GM21786 (cell line): ENCODE data around the gene ARHGAP26.

Experiments
- ATAC-seq: cut with Tn5 transposase; IDR thresholded peaks from one replicate; pipeline ENCODE4 v1.9.1; 2021; ENCODE audit not compliant: unreplicated experiment

The ARHGAP26 gene

GRCh38 chr5:142871363-142872193 lies 101.4 kb downstream of the ARHGAP26 start:
- ATAC-seq: no peak

GRCh38 chr5:142872217-142872616 lies 102.0 kb downstream of the ARHGAP26 start:
- ATAC-seq: no peak

DNA sequence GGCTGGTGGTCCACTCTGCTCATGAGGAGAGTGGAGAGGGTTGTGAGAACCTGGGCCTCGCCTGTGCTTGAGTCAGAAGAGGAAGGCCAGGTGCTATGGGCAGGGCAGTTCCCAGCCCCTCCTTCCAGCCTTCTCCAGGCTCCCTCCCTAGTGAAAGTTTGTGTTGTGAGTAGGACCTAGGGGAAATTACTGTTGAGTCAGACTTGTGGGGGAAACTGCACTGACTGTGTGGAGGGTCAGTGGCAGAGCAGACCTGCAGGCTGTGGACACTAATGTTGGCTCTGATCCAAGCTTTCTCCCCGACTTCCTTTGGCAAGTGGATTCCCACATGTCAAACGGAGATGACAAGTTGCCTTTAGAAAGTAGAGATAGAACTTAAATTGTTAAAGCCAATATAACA lies 102.6 kb downstream of the ARHGAP26 start:
- ATAC-seq: no peak

GRCh38 chr5:142873831-142874230 lies 103.7 kb downstream of the ARHGAP26 start:
- no peak for ATAC-seq

- no peak for ATAC-seq
Measured at GRCh38 chr5:142874540-142874939, 104.4 kb downstream of the ARHGAP26 start.

DNA sequence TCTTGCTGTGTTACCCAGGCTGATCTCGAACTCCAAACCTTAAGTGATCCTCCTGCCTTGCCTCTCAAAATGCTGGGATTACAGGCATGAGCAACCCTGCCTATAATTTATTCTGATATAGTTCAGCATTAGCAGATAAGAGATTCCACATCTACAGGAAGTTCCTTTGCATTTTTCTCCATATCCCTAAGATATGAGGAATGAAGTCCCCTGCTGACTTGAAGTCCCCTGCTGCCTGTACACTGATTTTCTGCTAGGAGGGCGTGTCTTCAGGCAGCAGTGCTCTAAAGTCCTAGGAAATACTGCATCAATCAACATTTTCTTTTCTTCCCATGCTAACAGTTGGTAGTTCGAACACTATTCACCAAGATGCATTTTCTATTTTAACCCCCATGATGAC lies 105.8 kb downstream of the ARHGAP26 start:
- ATAC-seq: no peak

- no peak for ATAC-seq
Measured at GRCh38 chr5:142876817-142877216, 106.6 kb downstream of the ARHGAP26 start.

DNA sequence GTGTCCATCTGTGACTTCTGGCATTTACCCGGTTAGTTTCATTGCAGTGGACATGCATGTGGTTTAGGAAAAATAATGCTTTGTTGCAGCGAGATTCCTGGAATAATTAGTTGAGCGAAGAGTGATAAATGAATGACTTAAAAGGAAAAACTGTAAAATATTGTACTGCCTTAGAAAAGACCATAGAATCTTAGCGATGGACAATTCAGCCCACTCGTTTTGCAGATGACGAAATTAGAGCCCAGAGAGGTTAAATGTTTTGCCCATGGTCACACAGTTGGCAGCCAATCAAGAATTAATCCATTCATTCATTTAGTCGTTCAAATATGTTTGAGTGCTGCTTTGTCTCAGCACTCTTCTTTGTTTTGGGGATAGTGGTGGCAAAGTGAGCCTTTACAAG lies 107.9 kb downstream of the ARHGAP26 start:
- ATAC-seq: no peak

- no peak for ATAC-seq
Measured at GRCh38 chr5:142878638-142879037, 108.5 kb downstream of the ARHGAP26 start.

- ATAC-seq: no peak
Measured at GRCh38 chr5:142881076-142881783, 111.1 kb downstream of the ARHGAP26 start.

DNA sequence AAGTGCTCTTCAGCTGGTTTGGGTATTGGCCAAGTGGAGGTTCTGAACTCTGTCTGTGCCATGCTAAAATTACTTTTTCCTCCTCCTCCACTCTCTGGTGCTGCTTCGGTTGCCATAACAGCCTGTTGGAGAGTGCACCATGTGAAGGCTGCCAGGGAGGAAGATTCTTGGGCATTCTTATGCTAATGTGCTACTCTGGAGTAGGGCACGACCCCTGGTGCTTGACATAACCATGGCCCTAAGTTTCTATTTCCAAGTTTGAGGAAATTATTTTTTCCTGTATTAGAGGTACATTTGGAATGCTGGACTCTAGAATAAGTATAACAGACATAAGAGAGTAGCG lies 111.6 kb downstream of the ARHGAP26 start:
- ATAC-seq: no peak

GRCh38 chr5:142883025-142883424 lies 112.8 kb downstream of the ARHGAP26 start:
- ATAC-seq: no peak

GRCh38 chr5:142883438-142883837 lies 113.3 kb downstream of the ARHGAP26 start:
- no peak for ATAC-seq

DNA sequence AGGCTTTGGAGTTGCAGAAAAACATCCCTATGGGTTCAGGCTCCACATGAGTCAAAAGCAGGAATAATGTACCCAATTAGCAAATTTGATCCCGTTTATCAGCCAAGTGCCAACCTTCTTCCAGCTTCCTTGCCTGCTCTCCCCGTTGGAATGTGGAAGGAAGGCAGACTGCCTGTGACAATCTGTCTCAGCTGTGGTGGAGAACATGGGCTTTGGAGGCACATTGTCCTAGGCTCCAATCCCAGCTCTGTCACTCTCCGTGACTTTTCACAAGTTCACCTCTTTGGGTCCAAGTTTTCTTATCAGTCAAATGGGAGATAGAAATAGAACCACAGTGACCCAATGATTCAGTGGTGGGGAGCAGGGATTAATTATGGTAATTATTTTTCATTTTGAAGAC lies 113.9 kb downstream of the ARHGAP26 start:
- no peak for ATAC-seq

GRCh38 chr5:142886211-142886610 lies 116.0 kb downstream of the ARHGAP26 start:
- no peak for ATAC-seq

DNA sequence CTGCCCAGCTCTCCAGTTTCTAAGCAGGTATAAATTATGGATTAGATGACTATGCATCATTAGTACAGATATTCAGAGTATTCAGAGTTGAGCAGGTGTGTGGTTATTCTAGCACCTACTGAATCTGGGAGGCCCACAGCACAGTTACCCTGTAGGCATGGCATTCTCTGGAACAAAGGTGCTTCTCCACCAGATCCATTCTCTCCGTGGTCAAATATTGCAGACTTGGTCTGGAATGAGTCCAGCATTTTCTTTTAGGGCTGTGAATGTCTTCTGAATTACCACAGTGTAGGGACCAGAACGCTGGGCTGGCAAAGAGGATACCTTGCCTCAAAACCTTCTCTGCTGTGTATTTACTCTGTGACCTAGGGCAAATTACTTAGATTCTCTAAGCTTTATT lies 116.8 kb downstream of the ARHGAP26 start:
- no peak for ATAC-seq

DNA sequence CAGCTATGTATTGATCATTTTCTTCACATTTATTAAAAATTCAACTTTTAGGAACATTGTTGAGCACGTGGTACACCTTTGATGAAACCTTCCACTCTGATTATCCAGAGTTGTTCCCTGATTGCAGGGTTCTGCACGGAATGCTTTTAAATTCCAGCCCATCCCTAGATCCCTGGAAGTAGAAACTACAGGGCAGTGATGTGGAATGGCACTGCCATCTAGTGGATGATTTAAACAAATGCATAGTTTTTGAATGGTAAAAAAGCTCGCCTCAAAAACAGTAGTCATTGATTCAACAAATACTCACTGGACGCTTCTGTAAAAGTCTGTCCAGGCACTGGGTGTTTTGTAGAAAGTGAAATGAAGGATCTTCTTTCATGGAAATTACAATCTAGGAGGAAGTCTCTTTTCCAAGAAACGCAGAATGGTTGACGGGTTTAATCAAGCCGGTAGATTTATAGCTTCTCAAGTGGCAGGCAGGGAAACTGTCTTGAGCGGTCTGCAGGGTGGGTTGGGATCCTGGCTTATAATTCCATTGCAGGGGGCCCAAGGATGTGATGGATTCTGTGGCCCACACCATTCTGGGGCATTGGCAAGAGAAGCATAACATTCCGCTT lies 118.4 kb downstream of the ARHGAP26 start:
- ATAC-seq: no peak

DNA sequence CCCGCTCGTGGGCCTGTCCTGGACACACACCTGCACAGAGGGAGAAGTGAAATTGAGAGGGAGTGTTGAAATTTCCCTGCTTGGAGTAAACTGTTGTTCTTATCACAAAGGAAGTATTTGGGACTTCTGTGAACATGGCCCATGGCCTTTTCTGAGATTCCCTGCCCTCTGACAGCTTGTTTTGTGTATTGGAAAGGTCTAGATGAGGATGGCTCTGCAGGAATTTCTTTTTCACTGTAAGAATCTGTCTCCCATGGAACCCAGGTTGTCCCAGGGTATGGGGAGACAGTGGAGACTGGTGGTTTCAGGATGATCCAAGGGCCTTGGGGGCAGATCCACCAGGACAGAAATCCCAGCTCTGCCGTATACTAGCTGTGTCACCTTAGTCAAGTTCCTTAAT lies 121.8 kb downstream of the ARHGAP26 start:
- ATAC-seq: no peak

- ATAC-seq: no peak
Measured at GRCh38 chr5:142894315-142894714, 124.1 kb downstream of the ARHGAP26 start.

GRCh38 chr5:142894749-142895148 lies 124.6 kb downstream of the ARHGAP26 start:
- ATAC-seq: no peak

DNA sequence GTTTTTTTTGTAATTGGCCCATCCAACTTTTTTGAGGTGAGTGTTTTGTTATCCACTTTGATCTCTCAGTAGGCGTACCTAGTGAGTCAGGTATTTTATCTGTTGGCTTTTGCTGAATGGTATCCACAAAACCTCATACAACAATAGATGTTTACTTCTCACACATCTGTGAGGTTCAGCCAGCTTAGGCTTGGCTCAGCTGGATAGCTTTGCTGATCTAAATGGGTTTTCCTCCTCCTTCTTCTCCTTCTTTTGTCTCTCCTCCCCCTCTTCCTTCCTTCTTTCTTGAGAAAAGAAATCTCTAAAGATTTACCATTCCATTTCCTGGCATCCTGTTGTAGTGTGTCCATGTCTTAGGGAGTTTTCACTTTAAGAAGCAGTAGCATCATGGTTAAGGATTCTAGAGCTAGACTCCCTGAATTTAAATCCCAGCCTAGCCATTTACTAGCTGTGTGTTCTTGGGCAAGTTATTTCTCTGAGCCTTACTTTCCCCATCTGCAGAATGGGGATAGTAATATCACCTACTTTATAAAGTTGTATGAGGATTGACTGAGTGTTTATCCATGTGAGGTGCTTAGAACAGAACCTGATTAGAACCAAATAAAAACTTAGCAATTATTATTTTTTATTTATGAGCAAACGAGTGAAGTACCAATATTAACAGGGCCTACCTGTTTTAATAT lies 126.3 kb downstream of the ARHGAP26 start:
- ATAC-seq: no peak

DNA sequence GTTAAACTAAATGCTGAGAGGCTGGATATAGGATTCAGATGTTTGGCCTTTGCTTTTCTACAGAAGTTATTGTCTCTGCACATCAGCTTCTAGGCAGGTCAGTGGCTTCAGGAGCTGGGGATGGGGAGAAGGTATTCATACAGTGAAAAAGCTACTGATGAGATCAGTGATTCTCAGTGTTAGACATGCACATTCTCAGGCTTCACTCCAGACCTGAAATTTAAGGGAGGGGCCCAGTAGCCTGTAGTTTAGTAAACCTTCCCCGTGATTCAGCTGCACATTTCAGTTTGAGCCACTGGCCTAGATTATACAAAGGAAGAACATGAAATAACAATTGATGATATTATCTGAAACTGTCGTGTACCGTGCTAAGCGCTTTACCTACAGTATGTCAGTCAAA lies 127.2 kb downstream of the ARHGAP26 start:
- ATAC-seq: no peak
